GM12873 (cell line): ENCODE results near the gene GATB.

ENCODE experiments used
- CTCF ChIP-seq: IDR thresholded peaks from 2 replicates; pipeline ENCODE4 v1.5.1; 2012; ENCODE audit warnings: low read depth, mild to moderate bottlenecking, moderate library complexity, low read length, control low read depth; ENCODE audit not compliant: insufficient read depth; ENCODE audit errors: missing control alignments

Gene GATB

GRCh38 chr4:151797853-151798252 lies 37.0 kb upstream of the GATB start:
- TF ChIP-seq CTCF = no peak

- TF ChIP-seq CTCF = no peak
Observed at GRCh38 chr4:151797131-151797530, 36.3 kb upstream of the GATB start.

GRCh38 chr4:151796106-151796505 lies 35.3 kb upstream of the GATB start:
- no peak for TF ChIP-seq CTCF

- no peak for TF ChIP-seq CTCF
Observed at GRCh38 chr4:151792995-151793394, 32.2 kb upstream of the GATB start.

GRCh38 chr4:151792530-151792929 lies 31.7 kb upstream of the GATB start:
- TF ChIP-seq CTCF = no peak

GRCh38 chr4:151788021-151788420 lies 27.2 kb upstream of the GATB start:
- no peak for TF ChIP-seq CTCF

GRCh38 chr4:151786158-151786495 lies 25.3 kb upstream of the GATB start:
- no peak for TF ChIP-seq CTCF

GRCh38 chr4:151785484-151786157 lies 24.8 kb upstream of the GATB start:
- TF ChIP-seq CTCF = no peak
